GM10847 (cell line): Measurements from ENCODE around the gene STXBP6.

Experiments
- POLR2A ChIP-seq: IDR thresholded peaks from 2 replicates; pipeline ENCODE4 v1.6.1; 2011; ENCODE audit not compliant: insufficient read length; ENCODE audit errors: extremely low read depth

STXBP6 gene

GRCh38 chr14:24938593-24938992 lies 111.4 kb downstream of the STXBP6 start:
- no peak for TF ChIP-seq POLR2A

DNA sequence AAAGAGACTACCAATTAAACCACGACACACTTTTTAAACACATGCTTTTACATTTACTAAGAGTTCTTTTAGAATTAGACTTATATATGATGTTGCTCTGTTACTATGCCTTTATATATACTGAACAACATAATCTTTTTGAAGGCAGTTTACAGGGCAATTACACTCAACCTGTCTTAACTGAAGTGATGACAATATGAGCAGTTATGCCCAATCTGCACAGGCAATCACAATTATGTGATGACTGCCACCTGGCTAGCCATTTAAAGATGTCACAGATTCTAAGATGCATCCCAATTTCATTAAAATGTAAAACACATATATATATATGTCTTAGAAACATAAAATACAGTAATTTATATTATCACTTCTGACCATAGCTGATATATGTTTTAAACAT lies 112.6 kb downstream of the STXBP6 start:
- no peak for TF ChIP-seq POLR2A

- no peak for TF ChIP-seq POLR2A
Measured at GRCh38 chr14:24935796-24936195, 114.2 kb downstream of the STXBP6 start.

GRCh38 chr14:24928386-24928900 lies 121.5 kb downstream of the STXBP6 start:
- no peak for TF ChIP-seq POLR2A

- no peak for TF ChIP-seq POLR2A
Measured at GRCh38 chr14:24927809-24928208, 122.1 kb downstream of the STXBP6 start.

GRCh38 chr14:24925771-24926374 lies 124.1 kb downstream of the STXBP6 start:
- TF ChIP-seq POLR2A = no peak

GRCh38 chr14:24924544-24924943 lies 125.4 kb downstream of the STXBP6 start:
- TF ChIP-seq POLR2A = no peak

DNA sequence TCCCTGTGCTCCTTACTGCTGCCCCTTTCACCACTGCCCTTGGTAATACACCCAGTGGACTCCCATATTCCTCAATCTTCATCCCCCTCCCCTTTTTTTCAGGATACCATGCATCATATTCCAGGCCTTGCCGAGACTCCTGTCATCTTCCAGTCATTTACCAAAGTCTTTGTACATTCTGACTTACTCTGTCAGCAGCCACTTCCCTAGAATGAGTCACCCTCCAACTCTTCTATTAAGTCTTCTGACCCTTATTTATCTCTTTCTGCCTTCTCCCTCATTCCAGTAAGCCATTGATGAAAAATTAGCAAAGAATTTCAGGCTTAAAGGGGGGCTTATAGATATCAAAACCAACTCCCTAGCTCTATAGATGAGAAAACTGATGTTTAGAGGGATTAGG lies 128.0 kb downstream of the STXBP6 start:
- TF ChIP-seq POLR2A = no peak

GRCh38 chr14:24920265-24921075 lies 129.5 kb downstream of the STXBP6 start:
- no peak for TF ChIP-seq POLR2A

DNA sequence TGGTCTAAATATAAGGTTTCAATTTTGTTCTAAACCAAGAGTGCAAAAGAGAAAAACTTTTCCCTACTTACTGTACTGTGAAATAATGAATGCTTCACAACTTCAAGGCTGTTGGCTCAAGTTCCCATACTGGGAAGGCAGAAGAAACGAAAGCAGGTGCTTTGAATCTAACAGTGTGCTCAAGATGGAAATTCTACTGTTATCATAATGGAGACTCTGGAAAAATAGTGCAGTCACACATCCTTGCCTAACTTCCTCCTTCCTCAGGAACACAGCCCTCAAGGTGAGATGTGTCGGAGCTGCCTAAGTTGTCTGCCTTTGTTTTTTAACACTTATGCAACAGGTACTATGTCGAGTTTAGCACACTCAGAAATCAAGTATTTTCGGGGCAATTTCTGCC lies 131.1 kb downstream of the STXBP6 start:
- TF ChIP-seq POLR2A = no peak

DNA sequence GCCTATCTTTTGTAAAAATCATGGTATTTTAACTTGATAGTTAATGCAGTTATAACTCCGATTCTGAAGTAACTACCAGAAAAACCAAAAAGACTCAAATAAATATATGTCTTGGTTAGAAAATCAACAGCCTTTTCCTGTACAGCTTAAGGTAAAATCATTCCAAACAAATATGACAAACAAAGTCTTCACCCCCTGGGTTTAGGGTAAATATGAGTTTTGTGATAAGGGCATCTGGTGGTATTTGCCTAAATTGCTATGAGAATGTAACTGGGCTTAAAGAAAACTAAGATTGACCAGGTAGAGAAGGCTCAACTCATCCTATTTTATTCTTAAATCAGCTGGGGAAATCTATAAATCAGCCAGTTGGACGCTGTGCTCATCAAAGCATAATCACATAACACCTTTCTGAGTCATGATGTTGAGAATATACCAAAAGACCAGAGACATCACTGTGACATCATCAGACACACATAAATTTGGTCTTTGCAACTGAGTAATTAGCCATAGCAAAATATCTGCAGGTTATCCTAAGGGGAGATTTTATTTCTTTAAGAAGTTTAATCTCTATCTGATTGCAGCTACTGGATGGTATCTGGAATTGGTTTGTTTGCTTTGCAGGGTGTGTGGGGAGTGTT lies 133.9 kb downstream of the STXBP6 start:
- no peak for TF ChIP-seq POLR2A

DNA sequence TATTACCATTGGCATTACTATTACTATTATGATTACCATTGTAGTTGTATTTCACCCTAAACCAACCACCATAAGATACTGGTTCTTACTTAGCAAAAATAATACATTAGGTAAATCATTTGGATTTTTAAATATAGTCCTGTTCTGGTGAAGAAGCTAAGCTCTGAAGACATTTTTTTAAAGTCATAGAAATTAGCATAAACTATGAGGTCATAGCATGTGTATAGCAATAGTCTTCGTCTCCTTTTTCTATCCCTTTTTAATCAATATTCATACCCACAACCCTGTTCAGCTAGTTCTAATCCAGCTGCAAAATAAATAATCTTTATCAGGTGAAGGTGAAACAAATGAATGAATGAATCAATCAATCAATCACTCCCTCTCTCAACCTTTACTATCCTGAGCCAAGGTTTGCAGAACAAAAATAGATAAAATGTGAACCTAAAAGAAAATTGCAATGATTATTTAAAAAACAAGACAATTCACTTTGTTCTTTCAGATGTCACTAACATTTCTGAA lies 134.5 kb downstream of the STXBP6 start:
- TF ChIP-seq POLR2A = no peak

- TF ChIP-seq POLR2A = no peak
Measured at GRCh38 chr14:24913746-24914145, 136.2 kb downstream of the STXBP6 start.

DNA sequence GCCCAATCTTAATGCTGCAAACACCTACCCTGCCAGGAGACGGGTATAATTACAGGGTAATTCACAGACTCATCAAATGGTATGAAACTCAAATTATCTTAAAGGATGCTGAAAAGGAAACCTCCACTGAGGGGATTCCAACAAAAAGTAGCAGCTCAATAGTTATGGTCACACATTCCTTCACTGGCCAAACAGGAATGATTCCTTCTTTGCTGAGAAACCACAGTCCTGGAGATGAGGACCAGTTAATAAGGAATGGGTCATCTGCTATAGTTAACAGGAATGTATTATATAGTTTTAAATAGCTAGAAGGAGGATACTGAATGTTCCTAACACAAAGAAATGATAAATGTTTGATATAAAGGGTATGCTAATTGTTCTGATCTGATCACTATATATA lies 136.9 kb downstream of the STXBP6 start:
- TF ChIP-seq POLR2A = no peak

DNA sequence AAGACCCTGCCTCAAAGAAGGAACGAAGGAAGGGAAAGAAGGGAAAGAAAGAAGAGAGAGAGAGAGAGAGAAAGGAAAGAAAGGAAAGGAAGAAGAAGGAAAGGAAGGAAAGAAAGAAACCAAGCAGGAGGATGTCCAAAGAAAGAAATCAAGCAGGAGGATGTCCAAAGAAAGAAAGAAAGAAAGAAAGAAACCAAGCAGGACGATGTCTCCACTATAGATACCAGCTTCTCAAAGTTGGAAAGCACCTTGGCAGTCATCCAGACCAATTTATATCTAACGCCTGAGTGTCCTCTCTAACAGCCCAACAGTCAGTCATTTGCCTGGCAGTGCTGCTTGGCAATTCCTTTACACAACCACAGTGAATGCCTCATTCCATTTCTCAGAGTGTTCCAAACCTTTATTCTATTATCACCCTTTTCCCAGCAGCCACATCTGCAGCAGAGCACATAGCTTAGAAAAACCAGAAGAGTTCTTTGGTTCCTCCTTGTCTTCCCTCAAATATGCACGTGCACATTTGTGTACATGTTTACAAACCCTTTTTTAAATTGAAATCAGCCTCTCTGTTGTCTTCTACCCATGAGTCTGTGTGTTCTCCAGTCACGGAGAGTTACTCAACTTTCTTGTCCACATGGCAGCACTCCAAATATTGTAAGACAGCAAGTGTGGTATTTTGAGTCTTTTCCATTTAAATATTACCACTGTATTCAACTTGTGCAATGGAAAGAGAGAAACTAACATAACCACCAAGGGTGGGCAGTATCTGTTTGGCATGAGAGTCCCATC lies 138.4 kb downstream of the STXBP6 start:
- no peak for TF ChIP-seq POLR2A
